Panc1 (cell line): ENCODE measurements around the gene HOXC6.

ENCODE experiments used
- CTCF ChIP-seq: fragments of 450-650 bp; IDR thresholded peaks from 2 replicates; pipeline ENCODE4 v1.5.1; 2017; ENCODE audit warnings: mild to moderate bottlenecking
- REST ChIP-seq, 2 experiments: IDR thresholded peaks; 2 replicates each; pipeline ENCODE4 v1.6.1; 2011 to 2012; ENCODE audit warnings: low read depth in 2 of 2, control low read depth in 1 of 2, low read length in 1 of 2, mild to moderate bottlenecking in 1 of 2, moderate library complexity in 1 of 2; ENCODE audit not compliant: insufficient read depth in 1 of 2

GRCh38 chr12:53978477-53979356 lies 49.5 kb upstream of the HOXC6 start:
- no peak for TF ChIP-seq REST (IDR thresholded peaks at IDR 0.05; ENCODE audit: insufficient read depth in 1 of 2, low read depth in 2 of 2, low read length in 1 of 2)
- TF ChIP-seq CTCF = no peak
